PFSK-1 (cell line): ENCODE data around the gene PCMT1.

ENCODE experiments used
- FOXP2 ChIP-seq: optimal IDR thresholded peaks from 2 replicates; pipeline ENCODE3; 2011; ENCODE audit warnings: borderline replicate concordance, control low read depth, inconsistent platforms; ENCODE audit not compliant: insufficient read depth; ENCODE audit errors: extremely low read length, extremely low read depth
- POLR2AphosphoS5 ChIP-seq: IDR thresholded peaks from 2 replicates; pipeline ENCODE4 v1.6.1; 2012; ENCODE audit warnings: low read depth, mild to moderate bottlenecking, control low read depth, low read length, moderate library complexity
- REST ChIP-seq, 2 experiments: IDR thresholded peaks; 2 replicates each; pipeline versions ENCODE4 v1.6.1 to v1.8.0; 2011 to 2012; ENCODE audit warnings: low read depth in 2 of 2, low read length in 2 of 2, control low read depth in 1 of 2, inconsistent platforms in 1 of 2, mild to moderate bottlenecking in 1 of 2, moderate library complexity in 1 of 2; ENCODE audit not compliant: insufficient read depth in 1 of 2
- SIN3A ChIP-seq: IDR thresholded peaks from 2 replicates; pipeline ENCODE4 v1.6.1; 2012; ENCODE audit warnings: mild to moderate bottlenecking, low read length, moderate library complexity, borderline replicate concordance; ENCODE audit not compliant: insufficient read depth
- TAF1 ChIP-seq: IDR thresholded peaks from 2 replicates; pipeline ENCODE4 v1.6.1; 2012; ENCODE audit warnings: low read length, control low read depth, borderline replicate concordance; ENCODE audit not compliant: insufficient read depth

Gene PCMT1

GRCh38 chr6:149723262-149723661, 26.3 kb upstream of the PCMT1 start:
- TF ChIP-seq SIN3A (no peak), FOXP2 (no peak), REST (IDR thresholded peaks at IDR 0.05; ENCODE audit: insufficient read depth in 1 of 2, low read depth in 2 of 2, low read length in 2 of 2) (no peak), POLR2AphosphoS5 (no peak), TAF1 (no peak)

GRCh38 chr6:149723771-149724417, 25.6 kb upstream of the PCMT1 start:
- TF ChIP-seq POLR2AphosphoS5 = no peak
- TF ChIP-seq REST (IDR thresholded peaks at IDR 0.05; ENCODE audit: insufficient read depth in 1 of 2, low read depth in 2 of 2, low read length in 2 of 2) = no peak
- TF ChIP-seq FOXP2 = no peak
- TF ChIP-seq SIN3A = no peak

- TF ChIP-seq REST (IDR thresholded peaks at IDR 0.05; ENCODE audit: insufficient read depth in 1 of 2, low read depth in 2 of 2, low read length in 2 of 2) = no peak
- TF ChIP-seq TAF1 = no peak
- no peak for TF ChIP-seq POLR2AphosphoS5
- no peak for TF ChIP-seq SIN3A
- no peak for TF ChIP-seq FOXP2
These were observed 23.8 kb upstream of the PCMT1 start for GRCh38 chr6:149725785-149726184.

- TF ChIP-seq SIN3A (no peak), TAF1 (no peak), REST (IDR thresholded peaks at IDR 0.05; ENCODE audit: insufficient read depth in 1 of 2, low read depth in 2 of 2, low read length in 2 of 2) (no peak), FOXP2 (no peak)
These were observed 21.6 kb upstream of the PCMT1 start for GRCh38 chr6:149727793-149728498.
